AG04450 (cell line): ENCODE measurements around the gene POLR1E. TPM values are rescaled to one million over a fixed set of nuclear protein-coding genes. Genes with fewer than 3 reads are reported as not detected.

Experiments
- CTCF ChIA-PET: fragments of 300-600, 350-600 bp; formaldehyde crosslinking; extraction: SDS; loops from one replicate; lab custom pipeline; 2022; ENCODE audit warnings: antibody characterized with exemption, inconsistent platforms; lab: Charles Lee
- POLR2A ChIA-PET: fragments of 350-600 bp; formaldehyde crosslinking; extraction: SDS; loops from one replicate; lab custom pipeline; 2021; ENCODE audit warnings: antibody characterized with exemption, inconsistent platforms; lab: Yijun Ruan, JAX
- DNase-seq: peaks from one replicate; pipeline ENCODE4 v3.0.0-alpha.2; 2011; ENCODE audit warnings: low read depth, low spot score
- H3K27ac ChIP-seq: one replicate; pipeline ENCODE4 v1.5.1; 2012; ENCODE audit warnings: low read depth, low read length, control low read depth
- H3K27me3 ChIP-seq: one replicate; pipeline ENCODE4 v1.6.0; 2012; ENCODE audit warnings: low read length; ENCODE audit not compliant: control insufficient read depth, insufficient read depth
- H3K4me3 ChIP-seq: 2 replicates; pipeline ENCODE4 v1.5.1; 2011; ENCODE audit warnings: mild to moderate bottlenecking, low read depth, low read length, control low read depth
- H3K9me3 ChIP-seq: 2 replicates; pipeline ENCODE4 v1.5.1; 2012; ENCODE audit warnings: low read length; ENCODE audit not compliant: control insufficient read depth, insufficient read depth
- polyA plus RNA-seq: library from polyadenylated mRNA; depleted of rRNA; stranded (reverse); fragments of >200 nt; gene quantifications from 2 replicates; pipeline ENCODE4 v1.2.3, GENCODE V29; 2011
- TF ChIP-seq, protein P1 (sequence below): IDR thresholded peaks from 2 replicates; pipeline ENCODE4 v1.5.1; 2011; ENCODE audit warnings: low read depth, low read length, control low read depth, inconsistent platforms

The POLR1E gene
- polyA plus RNA-seq, 1 experiment: 44.5 TPM

DNA sequence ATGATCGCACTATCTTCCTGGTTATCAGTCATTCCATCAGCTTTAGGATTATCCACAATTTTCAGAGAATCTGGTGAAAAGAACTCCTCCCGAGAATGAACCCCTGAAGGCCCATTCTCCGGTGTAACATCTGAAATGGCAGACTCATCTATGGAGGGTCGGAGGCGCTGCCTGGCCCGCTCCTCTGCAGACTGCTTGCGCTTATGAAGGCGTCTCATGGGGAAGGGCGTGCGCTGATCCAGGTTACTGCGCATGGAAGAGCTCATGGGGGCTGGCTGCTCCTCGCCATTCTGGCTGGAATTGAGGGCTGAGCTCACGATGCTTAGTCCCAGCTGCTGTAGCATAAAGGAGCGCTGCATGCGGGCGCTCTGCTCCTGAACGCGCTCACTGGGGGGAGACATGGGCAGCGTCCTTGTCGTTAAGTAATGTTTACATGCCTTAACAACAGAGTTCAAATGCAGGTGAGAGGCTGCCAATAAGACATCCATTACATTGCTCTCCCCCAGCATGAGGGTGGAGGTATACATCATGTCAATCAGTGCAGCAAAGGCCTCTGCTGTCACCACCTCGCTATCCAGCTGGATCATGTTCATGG, 43.9 kb upstream of the POLR1E start:
- no peak for DNase-seq
- ChIA-PET CTCF (interaction anchor here (0.5 to 0.8 kb wide), 2 partner anchors 20 to 26 kb away, joined by 3 to 5 read pairs; no protein-coding TSS in a partner anchor), POLR2A (no interaction called here)
- no peaks in the 10 kb centered on the region; the same call in 1 of the 2 replicates for H3K9me3 ChIP-seq
- TF ChIP-seq, protein P1, sequence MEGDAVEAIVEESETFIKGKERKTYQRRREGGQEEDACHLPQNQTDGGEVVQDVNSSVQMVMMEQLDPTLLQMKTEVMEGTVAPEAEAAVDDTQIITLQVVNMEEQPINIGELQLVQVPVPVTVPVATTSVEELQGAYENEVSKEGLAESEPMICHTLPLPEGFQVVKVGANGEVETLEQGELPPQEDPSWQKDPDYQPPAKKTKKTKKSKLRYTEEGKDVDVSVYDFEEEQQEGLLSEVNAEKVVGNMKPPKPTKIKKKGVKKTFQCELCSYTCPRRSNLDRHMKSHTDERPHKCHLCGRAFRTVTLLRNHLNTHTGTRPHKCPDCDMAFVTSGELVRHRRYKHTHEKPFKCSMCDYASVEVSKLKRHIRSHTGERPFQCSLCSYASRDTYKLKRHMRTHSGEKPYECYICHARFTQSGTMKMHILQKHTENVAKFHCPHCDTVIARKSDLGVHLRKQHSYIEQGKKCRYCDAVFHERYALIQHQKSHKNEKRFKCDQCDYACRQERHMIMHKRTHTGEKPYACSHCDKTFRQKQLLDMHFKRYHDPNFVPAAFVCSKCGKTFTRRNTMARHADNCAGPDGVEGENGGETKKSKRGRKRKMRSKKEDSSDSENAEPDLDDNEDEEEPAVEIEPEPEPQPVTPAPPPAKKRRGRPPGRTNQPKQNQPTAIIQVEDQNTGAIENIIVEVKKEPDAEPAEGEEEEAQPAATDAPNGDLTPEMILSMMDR: no peak
- no peak overlapping the region for H3K27ac ChIP-seq
- no peaks in the 10 kb centered on the region for H3K27me3 ChIP-seq
- H3K4me3 ChIP-seq: no peak overlapping the region

DNA sequence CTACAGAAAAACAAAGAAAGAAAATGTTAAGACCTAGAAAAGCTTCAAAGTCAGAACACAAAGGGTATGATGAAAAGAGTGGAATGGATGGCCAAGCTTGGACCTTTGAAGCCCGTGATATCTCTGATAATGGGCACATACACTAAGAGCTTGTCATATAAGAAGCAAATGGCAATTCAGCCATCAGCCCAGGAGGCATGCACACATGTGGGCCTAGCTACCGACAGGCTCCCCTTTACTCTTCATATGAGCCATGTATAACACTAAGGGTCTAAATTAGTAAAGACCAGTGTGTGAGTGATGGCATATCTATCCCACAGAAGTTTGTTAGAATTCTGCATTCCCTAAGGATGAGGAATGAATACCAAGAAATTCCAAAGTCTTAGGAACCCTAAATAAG, 43.2 kb upstream of the POLR1E start:
- no peak for DNase-seq
- Histone ChIP-seq H3K9me3 (no peaks in the 10 kb centered on the region; the same call in 1 of the 2 replicates), H3K27me3 (no peaks in the 10 kb centered on the region), H3K27ac (peak overlapping the region; percentile 2), H3K4me3 (no peak overlapping the region)
- TF ChIP-seq, protein P1: no peak
- ChIA-PET POLR2A (no interaction called here), CTCF (interaction anchor here (0.5 to 0.8 kb wide), 2 partner anchors 19 to 27 kb away, joined by 3 to 5 read pairs; no protein-coding TSS in a partner anchor)

- Histone ChIP-seq H3K9me3 (no peaks in the 10 kb centered on the region; the same call in 1 of the 2 replicates), H3K27me3 (no peaks in the 10 kb centered on the region), H3K4me3 (no peak overlapping the region), H3K27ac (no peak overlapping the region)
- DNase-seq: no peak
- TF ChIP-seq, protein P1: no peak
- CTCF ChIA-PET: no interaction called here
- POLR2A ChIA-PET: interaction anchor here (0.6 kb wide), 1 partner anchor 28 kb away, joined by 6 read pairs; no protein-coding TSS in a partner anchor
Observed at GRCh38 chr9:37443566-37443965, 42.2 kb upstream of the POLR1E start.

DNA sequence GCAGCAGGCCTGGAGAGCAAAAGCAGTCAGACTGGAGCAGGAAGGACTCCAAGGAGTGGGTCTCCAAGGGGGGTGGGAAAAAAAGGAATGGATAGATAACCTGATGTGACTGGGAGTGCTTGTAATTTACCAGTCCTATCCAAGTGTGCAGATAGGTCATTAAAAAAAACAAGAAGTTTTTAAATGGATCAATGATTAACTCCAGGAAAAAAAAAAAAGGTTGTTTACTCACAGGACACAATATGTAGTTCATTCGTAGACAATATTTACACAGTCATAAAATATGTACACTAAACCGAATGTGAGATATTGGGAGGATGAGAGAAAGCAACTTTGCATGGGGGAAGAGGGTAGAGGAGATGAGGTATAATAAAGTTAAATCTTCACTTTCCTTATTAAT, 40.9 kb upstream of the POLR1E start:
- TF ChIP-seq, protein P1: no peak
- no peaks in the 10 kb centered on the region; the same call in 1 of the 2 replicates for H3K9me3 ChIP-seq
- no peak overlapping the region for H3K4me3 ChIP-seq
- DNase-seq: no peak
- POLR2A ChIA-PET: no interaction called here
- CTCF ChIA-PET: interaction anchor here (0.5 kb wide), 1 partner anchor 548 kb away, joined by 3 read pairs; no protein-coding TSS in a partner anchor
- no peaks in the 10 kb centered on the region for H3K27me3 ChIP-seq
- no peak overlapping the region for H3K27ac ChIP-seq

- Histone ChIP-seq H3K27ac (no peak overlapping the region), H3K4me3 (no peak overlapping the region), H3K9me3 (no peaks in the 10 kb centered on the region; the same call in 1 of the 2 replicates), H3K27me3 (no peaks in the 10 kb centered on the region)
- CTCF ChIA-PET: interaction anchor here (0.6 kb wide), 1 partner anchor 124 kb away, joined by 3 read pairs; no protein-coding TSS in a partner anchor
- POLR2A ChIA-PET: interaction anchor here (0.7 kb wide), 1 partner anchor 365 kb away, joined by 5 read pairs; no protein-coding TSS in a partner anchor
- TF ChIP-seq, protein P1: no peak
- DNase-seq: no peak
Observed at GRCh38 chr9:37445832-37446231, 39.9 kb upstream of the POLR1E start.
